ENCODE results near the gene RFX3. TPM values are rescaled to one million over a fixed set of nuclear protein-coding genes. Genes with fewer than 3 reads are reported as not detected.

Gene RFX3
- total RNA-seq, result 8.7 and 8.9 TPM in 2 replicates

GRCh38 chr9:3525836-3526164 lies at the start of gene RFX3:
TSS of gene RFX3 (minus strand) at chr9:3526001. CDS start at chr9:3395588, 130,413 bp downstream.
- DNase-seq (ENCODE audit: extremely low read depth, low read depth, low spot score), result no peak

DNA sequence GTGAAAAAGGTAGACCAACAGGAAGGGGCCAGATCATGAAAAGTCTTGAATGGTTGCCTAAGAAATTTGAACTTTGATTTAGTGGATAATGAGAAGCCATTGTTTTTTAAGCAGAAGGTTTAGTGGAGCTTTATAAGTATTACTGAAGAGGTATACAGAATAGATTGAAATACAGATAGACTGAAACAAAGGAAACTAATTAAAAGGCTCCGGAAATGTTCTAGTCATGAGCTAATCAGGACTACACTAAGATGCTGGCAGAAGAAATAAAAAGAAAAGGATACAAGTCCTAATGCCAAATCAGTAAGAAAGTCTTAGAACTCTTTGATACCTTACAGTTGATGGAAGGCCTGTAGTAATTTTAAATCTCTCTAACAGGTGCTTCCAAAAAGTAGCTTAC lies 45.7 kb upstream of the RFX3 start:
- DNase-seq (ENCODE audit: extremely low read depth, low read depth, low spot score), result no peak

GRCh38 chr9:3569529-3569928 lies 43.7 kb upstream of the RFX3 start:
- no peak for DNase-seq (ENCODE audit: extremely low read depth, low read depth, low spot score)

- no peak for DNase-seq (ENCODE audit: extremely low read depth, low read depth, low spot score)
Observed at GRCh38 chr9:3567988-3568387, 42.2 kb upstream of the RFX3 start.

GRCh38 chr9:3553076-3553765 lies 27.4 kb upstream of the RFX3 start:
- no peak for DNase-seq (ENCODE audit: extremely low read depth, low read depth, low spot score)

DNA sequence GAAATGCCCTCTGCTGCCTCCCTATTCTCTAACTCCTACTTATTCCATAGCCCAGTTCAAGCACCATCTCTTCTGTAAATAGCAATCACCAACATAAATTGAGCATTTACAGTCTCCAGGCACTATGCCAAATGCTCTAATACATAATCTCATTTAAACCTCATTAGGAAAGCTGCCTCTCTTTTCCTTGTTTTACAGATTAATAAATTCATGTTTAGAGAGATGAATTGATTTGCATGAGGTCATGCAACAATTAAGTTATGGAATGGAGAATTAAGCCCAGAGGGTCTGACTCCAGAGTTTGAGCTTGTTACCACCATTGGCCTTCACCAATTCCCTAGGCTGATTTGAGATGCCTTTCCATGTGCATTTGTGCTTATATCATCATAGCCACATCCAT lies 23.4 kb upstream of the RFX3 start:
- DNase-seq (ENCODE audit: extremely low read depth, low read depth, low spot score), result no peak

DNA sequence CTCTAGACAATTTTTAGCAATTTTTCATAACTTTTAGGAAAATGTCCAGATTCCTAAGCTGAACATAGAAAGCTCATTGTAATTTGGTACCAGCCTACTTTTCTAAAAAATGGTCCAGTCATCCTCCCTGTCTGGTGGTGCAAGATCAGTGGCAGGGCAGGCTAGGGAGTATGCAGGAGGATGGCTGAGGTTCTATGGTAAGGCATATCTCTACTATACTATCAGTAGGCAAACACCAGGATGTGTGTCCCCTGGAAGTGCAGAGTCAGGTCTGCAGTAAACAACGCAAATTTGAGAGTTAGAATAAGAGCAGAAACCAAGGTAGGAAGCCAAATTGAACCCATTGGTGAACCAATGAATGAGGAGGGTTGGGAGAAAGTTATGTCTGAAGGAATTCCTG lies 22.8 kb upstream of the RFX3 start:
- DNase-seq (ENCODE audit: extremely low read depth, low read depth, low spot score), result no peak

GRCh38 chr9:3541206-3541605 lies 15.4 kb upstream of the RFX3 start:
- DNase-seq (ENCODE audit: extremely low read depth, low read depth, low spot score), result no peak

GRCh38 chr9:3534614-3535404 lies 9.0 kb upstream of the RFX3 start:
- no peak for DNase-seq (ENCODE audit: extremely low read depth, low read depth, low spot score)

- DNase-seq (ENCODE audit: extremely low read depth, low read depth, low spot score), result no peak
Observed at GRCh38 chr9:3532158-3532557, 6.4 kb upstream of the RFX3 start.

DNA sequence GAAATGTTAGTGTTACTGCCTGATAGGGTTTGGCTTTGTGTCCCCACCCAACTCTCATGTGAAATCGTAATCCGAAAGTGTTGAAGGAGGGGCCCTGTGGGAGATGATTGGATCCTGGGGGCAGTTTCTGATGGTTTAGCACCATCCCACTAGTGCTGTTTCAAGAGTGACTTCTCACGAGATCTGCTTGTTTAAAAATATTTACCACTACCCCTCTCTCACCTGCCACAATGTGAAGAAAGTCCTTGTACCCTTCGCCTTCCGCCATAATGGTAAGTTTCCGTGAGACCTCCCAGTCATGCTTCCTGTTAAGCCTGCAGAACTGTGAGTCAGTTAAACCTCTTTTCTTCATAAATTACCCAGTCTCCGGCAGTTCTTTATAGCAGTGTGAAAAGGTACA lies 2.6 kb upstream of the RFX3 start:
- DNase-seq (ENCODE audit: extremely low read depth, low read depth, low spot score), result no peak

GRCh38 chr9:3526997-3527940 lies 1.5 kb upstream of the RFX3 start:
- no peak for DNase-seq (ENCODE audit: extremely low read depth, low read depth, low spot score)

DNA sequence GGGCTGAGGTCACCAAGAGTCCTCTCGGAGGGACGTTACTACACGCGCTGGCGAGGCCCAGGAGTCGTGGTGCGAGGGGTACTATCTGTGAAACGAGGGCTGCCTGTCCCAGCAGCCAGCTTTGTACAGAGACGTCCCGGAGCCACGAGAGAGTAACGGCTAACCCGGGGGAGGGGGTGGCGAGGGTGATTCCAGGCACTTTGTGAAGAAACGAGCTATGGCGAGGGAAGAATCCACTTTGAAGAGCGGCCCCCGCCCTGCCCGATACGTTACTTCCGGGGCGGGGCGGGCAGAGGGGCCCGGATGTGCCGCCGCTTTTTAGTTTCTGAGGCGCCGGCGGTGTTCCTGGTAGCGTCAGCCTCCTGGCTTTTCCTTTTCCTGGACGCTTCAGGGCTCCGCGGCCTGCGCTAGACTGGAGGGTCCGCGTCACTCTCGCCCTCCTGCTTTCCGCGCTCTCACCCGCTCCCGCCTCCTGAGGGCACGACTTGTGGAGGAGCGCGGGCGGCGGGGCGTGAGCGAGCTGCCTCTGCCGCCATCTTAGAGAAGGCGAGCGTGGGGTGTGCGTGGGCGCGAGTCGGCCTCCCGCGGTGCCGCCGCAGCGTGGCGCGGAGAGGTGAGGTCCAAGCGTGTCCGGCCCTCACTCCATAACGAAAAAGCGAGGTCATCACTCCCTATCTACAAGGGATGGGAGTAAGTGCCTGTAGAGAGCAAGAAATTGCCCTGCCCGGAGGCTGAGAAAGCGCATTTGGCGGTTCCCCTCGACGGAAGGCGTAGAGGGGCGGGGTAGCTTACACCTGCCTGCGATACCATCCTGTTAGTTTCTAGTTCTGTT lies 580 bp upstream of the RFX3 start:
- no peak for DNase-seq (ENCODE audit: extremely low read depth, low read depth, low spot score)

GRCh38 chr9:3525096-3525835 lies 535 bp downstream of the RFX3 start:
- no peak for DNase-seq (ENCODE audit: extremely low read depth, low read depth, low spot score)

- no peak for DNase-seq (ENCODE audit: extremely low read depth, low read depth, low spot score)
Observed at GRCh38 chr9:3521966-3522365, 3.8 kb downstream of the RFX3 start.

- no peak for DNase-seq (ENCODE audit: extremely low read depth, low read depth, low spot score)
Observed at GRCh38 chr9:3520564-3520963, 5.2 kb downstream of the RFX3 start.

GRCh38 chr9:3517377-3518048 lies 8.3 kb downstream of the RFX3 start:
- DNase-seq (ENCODE audit: extremely low read depth, low read depth, low spot score), result no peak

DNA sequence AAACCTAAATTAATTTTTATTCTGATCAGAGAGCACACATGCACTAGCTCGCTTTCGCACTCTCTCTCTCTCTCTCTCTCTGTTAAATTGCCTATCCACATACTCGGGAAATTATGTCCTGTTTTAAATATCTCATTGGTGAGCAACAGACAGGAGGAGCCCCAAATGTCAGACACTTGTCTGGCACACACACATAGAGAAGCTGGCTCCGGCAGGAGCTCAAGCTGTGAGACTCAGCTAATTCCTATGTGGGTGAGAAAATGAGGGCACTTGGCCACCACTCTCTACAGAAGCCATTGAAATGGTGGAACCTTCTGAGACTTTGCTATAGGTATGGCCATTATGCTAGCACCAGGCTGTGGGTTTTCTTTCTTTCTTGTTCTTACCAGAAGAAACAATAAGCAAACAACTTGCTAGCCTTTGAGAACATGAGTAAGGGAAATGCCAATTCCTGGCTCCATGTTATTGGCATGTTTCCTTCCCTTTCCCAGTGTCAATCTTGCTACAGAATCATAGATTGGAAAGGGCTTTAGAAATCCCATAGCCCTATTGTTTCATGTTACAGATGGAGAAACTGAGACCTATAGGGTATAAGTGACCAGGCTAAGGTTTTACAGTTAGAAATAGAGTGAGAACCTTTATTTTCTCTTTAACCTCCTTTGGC lies 9.0 kb downstream of the RFX3 start:
- no peak for DNase-seq (ENCODE audit: extremely low read depth, low read depth, low spot score)

- DNase-seq (ENCODE audit: extremely low read depth, low read depth, low spot score), result no peak
Observed at GRCh38 chr9:3515405-3515804, 10.4 kb downstream of the RFX3 start.
